ENCODE results near the gene ELAVL3. TPM values are rescaled to one million over a fixed set of nuclear protein-coding genes. Genes with fewer than 3 reads are reported as not detected.
"Not testable (repeated sequence)": the region's sequence is repeated elsewhere in the genome, so short reads cannot be mapped to it uniquely, and the experiment has no call there.

The ELAVL3 gene
- polyA plus RNA-seq, 3 donors = 0.03 TPM; not detected in 2

- no peak overlapping the region for H3K27ac ChIP-seq (ENCODE audit: low read depth, low read length)
- 35 to 55% (median 43%) methylated on average over 8 of the region's 8 CpGs for WGBS, 3 donors
Observed at GRCh38 chr19:11465600-11465999, 15.2 kb downstream of the ELAVL3 start.

GRCh38 chr19:11464333-11465265 is 16.2 kb downstream of the ELAVL3 start:
- WGBS, 3 donors = 76 to 87% (median 82%) methylated on average over 11 of the region's 11 CpGs
- H3K27ac ChIP-seq (ENCODE audit: low read depth, low read length) = no peak overlapping the region

GRCh38 chr19:11463391-11463790 is 17.5 kb downstream of the ELAVL3 start:
- no peak overlapping the region for H3K27ac ChIP-seq (ENCODE audit: low read depth, low read length)
- WGBS, 3 donors = 69 to 74% (median 69%) methylated on average over 12 of the region's 12 CpGs

GRCh38 chr19:11461453-11461852 is 19.4 kb downstream of the ELAVL3 start:
- H3K27ac ChIP-seq (ENCODE audit: low read depth, low read length) = no peak overlapping the region
- 43 to 69% (median 67%) methylated on average over 2 of the region's 2 CpGs for WGBS, 3 donors

DNA sequence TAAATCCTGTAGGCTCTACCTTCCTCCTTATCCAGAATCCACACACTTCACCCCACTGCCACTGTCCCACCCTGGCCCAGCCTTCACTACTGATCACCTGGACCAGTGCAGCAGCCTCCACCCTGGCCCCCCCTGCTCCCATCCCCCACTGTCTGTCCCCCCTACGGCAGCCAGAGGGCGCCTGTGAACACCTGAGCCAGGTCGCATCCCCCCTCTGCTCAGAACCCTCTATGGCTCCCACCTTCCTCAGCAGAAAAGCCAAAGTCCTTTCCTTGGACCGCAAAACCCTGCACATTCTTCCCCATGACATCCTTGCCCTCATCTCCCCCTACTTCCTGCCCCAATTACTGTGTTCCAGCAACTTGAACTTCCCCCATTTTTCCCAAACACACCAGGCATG is 20.6 kb downstream of the ELAVL3 start:
- no peak overlapping the region for H3K27ac ChIP-seq (ENCODE audit: low read depth, low read length)
- 47 to 52% (median 51%) methylated on average over 4 of the region's 4 CpGs for WGBS, 3 donors

- WGBS, 3 donors = 77 to 82% (median 80%) methylated on average over 11 of the region's 11 CpGs
- not testable (repeated sequence) for H3K27ac ChIP-seq (ENCODE audit: low read depth, low read length)
Observed at GRCh38 chr19:11458912-11459311, 21.9 kb downstream of the ELAVL3 start.

DNA sequence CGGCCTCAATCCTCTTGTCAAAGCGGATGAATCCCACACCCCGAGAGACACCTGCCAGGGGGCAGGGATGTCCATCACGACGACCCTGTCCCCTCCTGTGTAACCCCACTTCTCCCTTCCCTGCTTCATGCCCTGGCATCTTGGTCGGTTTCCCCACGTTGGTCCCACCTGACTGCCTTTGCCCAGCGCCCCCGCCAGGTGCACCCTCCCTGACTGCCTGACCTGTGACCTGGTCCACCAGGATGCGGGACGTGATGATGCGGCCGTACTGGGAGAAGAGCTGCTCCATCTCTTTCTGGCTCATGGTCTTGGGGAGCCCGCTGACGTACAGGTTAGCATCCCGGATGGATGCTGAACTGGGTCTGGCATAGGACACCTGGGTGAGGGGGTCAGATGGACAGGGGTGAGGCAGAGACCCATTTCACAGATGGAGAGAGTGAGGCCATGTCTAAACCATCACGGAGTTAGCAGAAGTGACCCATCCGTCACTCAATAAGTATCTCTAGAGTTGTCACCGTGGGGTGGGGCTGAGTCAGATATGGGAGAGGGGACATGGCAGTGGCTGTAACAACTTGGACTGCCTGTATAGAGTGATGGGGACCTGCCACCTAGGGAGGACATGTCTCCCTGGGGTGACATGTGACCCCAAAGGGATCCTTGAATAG is 22.5 kb downstream of the ELAVL3 start:
- WGBS, 3 donors = 74 to 87% (median 86%) methylated on average over 14 to 19 of the region's 19 CpGs
- H3K27ac ChIP-seq (ENCODE audit: low read depth, low read length) = no peak overlapping the region

GRCh38 chr19:11457831-11458230 is 23.0 kb downstream of the ELAVL3 start:
- WGBS, 3 donors = 79 to 90% (median 87%) methylated on average over 20 of the region's 20 CpGs
- H3K27ac ChIP-seq (ENCODE audit: low read depth, low read length) = no peak overlapping the region

- no peak overlapping the region for H3K27ac ChIP-seq (ENCODE audit: low read depth, low read length)
- 21 to 40% (median 26%) methylated on average over 15 to 18 of the region's 18 CpGs for WGBS, 3 donors
Observed at GRCh38 chr19:11457115-11457514, 23.7 kb downstream of the ELAVL3 start.

DNA sequence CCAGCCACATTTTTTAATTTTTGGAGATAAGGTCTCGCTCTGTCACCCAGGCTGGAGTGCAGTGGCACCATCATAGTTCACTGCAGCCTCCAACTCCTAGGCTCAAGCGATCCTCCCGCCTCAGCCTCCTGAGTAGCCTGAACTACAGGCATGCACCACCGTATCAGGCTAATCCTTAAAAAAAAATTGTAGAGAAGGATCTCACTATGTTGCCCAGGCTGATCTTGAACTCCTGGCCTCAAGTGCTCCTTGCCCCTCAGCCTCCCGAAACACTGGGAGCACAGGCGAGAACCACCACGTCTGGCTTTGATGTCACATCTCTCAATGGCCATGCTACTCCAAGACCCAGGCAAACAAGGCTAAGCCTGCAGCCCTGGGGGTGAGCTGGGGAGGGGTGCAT is 24.2 kb downstream of the ELAVL3 start:
- no peak overlapping the region for H3K27ac ChIP-seq (ENCODE audit: low read depth, low read length)
- 85 to 94% (median 94%) methylated on average over 7 of the region's 7 CpGs for WGBS, 3 donors

GRCh38 chr19:11455233-11455554 is 25.7 kb downstream of the ELAVL3 start:
- 88 to 93% (median 90%) methylated on average over 9 of the region's 9 CpGs for WGBS, 3 donors
- not testable (repeated sequence) for H3K27ac ChIP-seq (ENCODE audit: low read depth, low read length)

DNA sequence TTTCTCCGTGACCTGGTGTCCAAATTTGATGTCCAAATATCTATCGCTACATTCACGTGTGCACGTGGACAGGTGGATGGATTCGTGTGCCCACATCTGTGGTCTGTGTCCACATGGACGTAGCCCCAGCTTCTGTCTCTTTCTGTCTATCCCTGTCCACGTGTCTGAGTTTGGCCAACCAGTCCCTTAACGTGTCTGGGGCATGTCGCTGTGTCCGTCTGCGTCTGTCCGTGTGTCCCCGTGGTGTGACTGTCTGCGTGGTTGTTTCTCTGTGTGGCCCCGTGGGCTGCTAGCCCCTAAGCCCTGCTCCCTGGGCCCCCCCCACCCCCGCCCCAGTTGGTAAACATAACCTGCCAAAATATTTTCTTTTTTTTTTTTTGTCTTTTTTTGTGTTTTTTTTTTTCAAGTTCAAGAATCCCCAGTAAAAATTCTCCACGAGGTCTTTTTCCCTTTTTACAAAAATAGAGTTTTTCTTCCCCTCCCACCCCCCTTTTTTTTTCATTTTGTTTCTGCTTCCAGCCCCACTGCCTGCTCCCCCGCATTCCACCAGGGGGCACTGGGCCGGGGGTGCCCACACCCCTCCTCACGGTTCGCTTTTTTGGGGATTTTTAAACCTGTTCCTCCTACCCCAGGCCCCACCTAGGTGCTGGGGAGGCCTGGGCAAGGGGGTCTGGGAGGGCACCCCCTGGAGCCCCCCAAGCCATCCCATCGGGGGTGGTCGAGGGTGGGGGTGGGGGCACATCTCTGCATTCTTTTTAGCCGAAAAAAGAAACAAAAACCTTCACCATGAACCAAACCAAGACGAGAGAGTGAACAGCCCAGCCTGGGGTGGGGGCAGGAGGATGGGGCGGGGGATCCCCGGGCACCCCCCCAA is 27.1 kb downstream of the ELAVL3 start:
- no peak overlapping the region for H3K27ac ChIP-seq (ENCODE audit: low read depth, low read length)
- 53 to 56% (median 55%) methylated on average over 26 to 27 of the region's 27 CpGs for WGBS, 3 donors

DNA sequence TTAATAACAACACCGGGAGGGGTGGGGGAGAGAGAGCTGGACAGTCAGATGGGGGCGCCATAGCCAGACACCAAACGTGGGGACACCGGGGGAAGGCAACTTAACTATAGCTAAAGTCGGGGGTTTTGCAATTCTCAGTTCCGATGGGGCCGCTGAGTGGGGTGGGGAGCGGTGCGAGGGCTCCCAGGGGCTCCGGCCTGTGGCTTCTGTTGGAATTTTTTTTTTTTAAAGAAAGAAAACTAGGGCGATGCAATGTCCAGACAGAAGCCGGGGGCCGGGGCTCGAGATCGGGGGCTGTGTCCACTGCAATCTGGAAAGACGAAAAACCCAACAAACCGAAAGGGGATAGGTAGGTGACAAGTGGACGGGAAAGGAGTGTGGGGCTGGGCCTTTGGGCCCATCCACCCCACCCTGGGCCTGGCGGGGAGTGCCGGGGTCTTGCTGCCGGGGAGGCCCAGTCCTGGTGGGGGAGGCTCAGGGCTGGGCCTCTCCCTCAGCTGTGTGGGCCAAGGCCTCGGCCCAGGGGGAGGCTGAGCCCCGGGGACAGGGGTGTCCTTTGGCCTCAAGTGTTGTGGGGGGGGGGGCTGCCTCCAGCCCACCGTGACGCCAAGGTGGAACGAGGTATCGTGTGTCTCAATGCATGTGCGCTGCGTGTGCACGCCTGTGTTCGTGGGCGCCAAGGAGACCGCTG is 28.1 kb downstream of the ELAVL3 start:
- H3K27ac ChIP-seq (ENCODE audit: low read depth, low read length) = no peak overlapping the region
- 70 to 79% (median 72%) methylated on average over 33 of the region's 33 CpGs for WGBS, 3 donors

GRCh38 chr19:11451871-11452619 is 28.8 kb downstream of the ELAVL3 start:
- H3K27ac ChIP-seq (ENCODE audit: low read depth, low read length) = no peak overlapping the region
- 31 to 48% (median 40%) methylated on average over 25 of the region's 25 CpGs for WGBS, 3 donors

DNA sequence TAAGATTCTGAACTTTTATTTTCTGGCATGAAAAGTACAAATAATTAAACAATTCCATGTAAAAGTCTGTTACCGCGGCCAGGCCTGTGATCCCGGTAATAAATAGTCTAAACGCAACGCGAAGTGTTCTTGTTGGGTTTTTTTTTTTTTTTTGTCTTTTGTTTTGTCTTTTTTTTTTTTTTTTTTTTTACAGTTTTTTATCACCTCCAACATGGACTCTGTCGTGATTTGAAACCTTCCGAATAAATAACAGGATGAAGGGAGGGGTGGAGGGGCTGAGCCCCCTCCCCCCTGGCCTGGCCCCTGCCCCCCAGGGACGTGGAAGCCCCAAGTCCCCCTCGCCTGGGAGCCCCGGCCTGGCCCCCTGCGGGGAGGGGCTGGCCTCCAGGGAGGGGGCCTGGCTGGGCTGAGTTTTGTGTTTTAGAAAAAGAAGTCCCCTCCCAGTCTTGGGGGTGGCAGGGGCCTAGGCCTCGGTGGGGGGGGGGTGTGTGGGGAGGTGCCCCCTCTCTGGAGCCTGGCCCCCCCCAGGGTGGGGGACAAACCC is 29.4 kb downstream of the ELAVL3 start:
- 44 to 49% (median 45%) methylated on average over 12 to 13 of the region's 13 CpGs for WGBS, 3 donors
- no peak overlapping the region for H3K27ac ChIP-seq (ENCODE audit: low read depth, low read length)

GRCh38 chr19:11450570-11451326 is 30.1 kb downstream of the ELAVL3 start:
- WGBS, 3 donors = 89 to 92% (median 91%) methylated on average over 21 of the region's 21 CpGs
- no peak overlapping the region for H3K27ac ChIP-seq (ENCODE audit: low read depth, low read length)
